HepG2 (cell line): ENCODE data around the gene SEMA3E. TPM values are rescaled to one million over a fixed set of nuclear protein-coding genes. Genes with fewer than 3 reads are reported as not detected.
A peak's percentile ranks its signal among the peaks of the same experiment; 100 is the strongest.
"Not testable (repeated sequence)": the region's sequence is repeated elsewhere in the genome, so short reads cannot be mapped to it uniquely, and the experiment has no call there.

Experiments used
- ATAC-seq: fragments of 200-7000 bp; cut with Tn5 transposase; 3 replicates; pipeline ENCODE4 v1.9.1; 2020; ENCODE audit warnings: mild to moderate bottlenecking, moderate library complexity
- BruUV-seq: library from RNA; stranded (reverse); fragments of 400-500 nt; replicated peaks from 2 replicates; lab custom pipeline; 2021; lab: Mats Ljungman, UMichigan
- CTCF ChIA-PET: fragments of 300-600 bp; formaldehyde crosslinking; extraction: SDS; loops from one replicate; lab custom pipeline; 2021; ENCODE audit warnings: low total read pairs, inconsistent platforms, low intra/inter-chr PET ratio; lab: Yijun Ruan, JAX
- POLR2A ChIA-PET: fragments of 350-600 bp; sonication (Branson Sonifier 250); formaldehyde crosslinking; loops from one replicate; lab custom pipeline; 2020; ENCODE audit warnings: antibody characterized with exemption, inconsistent platforms; lab: Yijun Ruan, JAX
- DNase-seq: peaks from one replicate; pipeline ENCODE4 v3.0.0-alpha.2; 2015; ENCODE audit warnings: low spot score
- FAIRE-seq: peaks from 3 replicates; lab custom pipeline; 2011; peaks lifted over from hg19 to GRCh38; lab: Jason Lieb, UNC
- H2AFZ ChIP-seq: one replicate; pipeline ENCODE4 v1.6.1; 2011; ENCODE audit warnings: low read length, inconsistent platforms
- H3K27ac ChIP-seq: fragments of 300-600 bp; 3 replicates; pipeline ENCODE4 v1.8.0; 2011; ENCODE audit warnings: mixed run types, mild to moderate bottlenecking, mixed read lengths, low read length, inconsistent platforms; ENCODE audit not compliant: insufficient read depth; ENCODE audit errors: extremely low read length
- H3K27me3 ChIP-seq, 2 experiments: fragments of 200-600 bp in 1 of 2; 2 replicates in 1 of 2; 3 replicates in 1 of 2; pipeline versions ENCODE4 v1.6.0 to v1.8.0; 2011; ENCODE audit warnings: low read length in 2 of 2, mild to moderate bottlenecking in 2 of 2, moderate library complexity in 2 of 2, inconsistent platforms in 1 of 2; ENCODE audit not compliant: insufficient read depth in 2 of 2, control insufficient read depth in 1 of 2
- H3K36me3 ChIP-seq, 2 experiments: fragments of 200-600 bp in 1 of 2; replicated peaks in 1 of 2; 2 replicates in 1 of 2; 3 replicates in 1 of 2; pipeline versions ENCODE4 v1.5.1 to v1.8.0; 2011; ENCODE audit warnings: low read length in 2 of 2, inconsistent platforms in 1 of 2; ENCODE audit not compliant: insufficient read depth in 2 of 2, control insufficient read depth in 1 of 2
- H3K4me1 ChIP-seq: 2 replicates; pipeline ENCODE4 v1.5.1; 2012; ENCODE audit warnings: low read length, inconsistent platforms; ENCODE audit not compliant: insufficient read depth
- H3K4me2 ChIP-seq: 2 replicates; pipeline ENCODE4 v1.6.0; 2011; ENCODE audit warnings: low read depth, low read length, inconsistent platforms
- H3K4me3 ChIP-seq, 3 experiments: fragments of 200-600 bp in 1 of 3; sonication (generic), shearing (Covaris generic) in 1 of 3; replicated peaks in 1 of 3; 2 replicates each; pipeline ENCODE4 v1.5.1; 2011 to 2016; ENCODE audit warnings: low read length in 3 of 3, inconsistent platforms in 2 of 3, low read depth in 2 of 3, mild to moderate bottlenecking in 2 of 3, control low read depth in 1 of 3, mixed read lengths in 1 of 3; ENCODE audit not compliant: insufficient read depth in 1 of 3
- H3K79me2 ChIP-seq: one replicate; pipeline ENCODE4 v1.6.1; 2011; ENCODE audit warnings: low read length, inconsistent platforms; ENCODE audit not compliant: insufficient read depth
- H3K9ac ChIP-seq: 2 replicates; pipeline ENCODE4 v1.6.0; 2011; ENCODE audit warnings: mild to moderate bottlenecking, low read depth, low read length, inconsistent platforms; ENCODE audit not compliant: insufficient read depth
- H3K9me3 ChIP-seq: 2 replicates; pipeline ENCODE4 v1.5.1; 2012; ENCODE audit warnings: mild to moderate bottlenecking, low read length
- H4K20me1 ChIP-seq: 2 replicates; pipeline ENCODE4 v1.6.0; 2011; ENCODE audit warnings: inconsistent platforms, mild to moderate bottlenecking, low read length, moderate library complexity; ENCODE audit not compliant: insufficient read depth
- FOSL2 ChIP-seq: sonication (generic); formaldehyde crosslinking; IDR thresholded peaks from 2 replicates; pipeline ENCODE4 v1.4.0; 2020; ENCODE audit warnings: missing genetic modification reagents
- PHF5A ChIP-seq: IDR thresholded peaks from one replicate; pipeline ENCODE4 v1.6.1; 2018; ENCODE audit warnings: low read depth, missing genetic modification reagents; ENCODE audit not compliant: unreplicated experiment
- WGBS: methylation state at CpG from one replicate; pipeline ENCODE4 v1.1.6; 2017; ENCODE audit warnings: low lambda C conversion rate; 5-methylcytosine and 5-hydroxymethylcytosine counted together
- in situ Hi-C: cut with HindIII; loops from 2 replicates; pipeline ENCODE4 v1.10.0; 2017; ENCODE audit warnings: low pct_unique_long_range_greater_than_20kb; ENCODE audit not compliant: extremely low pct_ligation_motif_present
- intact Hi-C: fragments of 100-400 bp; cut with micrococcal nuclease; formaldehyde crosslinking; loops from one replicate; pipeline ENCODE4 v1.10.0; 2022; ENCODE audit not compliant: unreplicated experiment
- polyA plus RNA-seq, 8 experiments: library from polyadenylated mRNA; depleted of rRNA in 3 of 8; stranded (reverse) in 7 of 8; unstranded in 1 of 8; fragments of >200 nt; fragmentation: Illumina TruSeq in 4 of 8; extraction: Trizol in 4 of 8; gene quantifications; 2 replicates each; pipeline versions ENCODE4 v1.2.1 to v1.2.3, GENCODE V29; 2011 to 2016; ENCODE audit warnings: low read depth in 4 of 8, missing spikeins in 1 of 8, mixed read lengths in 1 of 8; ENCODE audit not compliant: insufficient read depth in 1 of 8
- total RNA-seq, 5 experiments: library from RNA; depleted of rRNA; stranded (reverse); fragments of >200 nt; fragmentation: Illumina TruSeq; extraction: Trizol; gene quantifications; 2 replicates each; pipeline ENCODE4 v1.2.3, GENCODE V29; 2016; ENCODE audit warnings: low read depth in 1 of 5

The SEMA3E gene
- total and polyA plus RNA-seq, 2 of the 13 experiments (the other 11 are each of a cell fraction or from before 2014, with no cell fraction given): not detected

DNA sequence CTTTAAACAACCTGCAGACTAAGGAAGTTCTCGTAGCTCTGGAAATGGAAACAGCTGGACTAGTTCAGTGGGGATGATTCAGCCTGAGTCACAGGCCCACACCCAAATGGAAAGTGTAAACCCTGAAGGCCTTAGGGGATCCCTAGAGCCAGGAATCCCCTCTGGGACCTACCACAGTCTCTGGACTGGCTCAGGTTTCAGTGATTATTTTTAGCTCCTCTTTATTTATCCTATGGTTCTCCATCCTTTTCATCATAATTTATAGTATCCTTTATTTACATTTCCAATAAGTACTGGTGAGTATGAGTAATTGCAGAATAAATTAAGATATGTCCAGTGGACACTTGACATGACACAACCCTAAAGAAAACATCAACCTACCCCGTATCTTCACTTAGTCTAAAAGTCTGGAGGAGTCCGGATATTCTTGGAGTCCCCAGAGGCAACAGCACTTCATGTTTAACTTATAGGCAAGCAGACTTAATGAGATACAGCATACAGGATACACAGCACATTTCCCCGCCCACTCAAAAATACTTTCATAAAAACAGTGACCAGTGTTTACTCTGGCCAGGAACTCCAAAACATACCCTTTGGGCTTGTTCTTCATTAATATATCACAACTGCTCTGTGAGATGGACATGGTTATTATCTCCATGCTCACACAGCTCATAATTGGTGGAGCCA is 28.4 kb upstream of the SEMA3E start:
- no peaks in the 10 kb centered on the region for H3K27me3 ChIP-seq
- no TSS peak for BruUV-seq
- intact Hi-C loops: loop anchor here (5.0 kb wide), 1 partner anchor 530 kb away; no protein-coding TSS in a partner anchor
- H3K9me3 ChIP-seq: no peaks in the 10 kb centered on the region
- TF ChIP-seq PHF5A (no peak), FOSL2 (0 out of 2 replicates have a peak, but pooled peaks have one; percentile 12)
- TF ChIP-seq, all 625 proteins: peak for 1
- no peak for ATAC-seq
- in situ Hi-C loops: no loop called here
- Histone ChIP-seq H4K20me1 (no peaks in the 10 kb centered on the region), H3K4me1 (no peaks in the 10 kb centered on the region), H3K4me2 (no peak overlapping the region), H2AFZ (no peak overlapping the region), H3K4me3 (no peak overlapping the region), H3K79me2 (no peaks in the 10 kb centered on the region), H3K36me3 (no peaks in the 10 kb centered on the region), H3K27ac (no peak overlapping the region), H3K9ac (no peak overlapping the region)
- CTCF ChIA-PET: no interaction called here
- 3% methylated on average over 4 of the region's 4 CpGs for WGBS
- DNase-seq: no peak
- FAIRE-seq: no peak
- POLR2A ChIA-PET: no interaction called here

DNA sequence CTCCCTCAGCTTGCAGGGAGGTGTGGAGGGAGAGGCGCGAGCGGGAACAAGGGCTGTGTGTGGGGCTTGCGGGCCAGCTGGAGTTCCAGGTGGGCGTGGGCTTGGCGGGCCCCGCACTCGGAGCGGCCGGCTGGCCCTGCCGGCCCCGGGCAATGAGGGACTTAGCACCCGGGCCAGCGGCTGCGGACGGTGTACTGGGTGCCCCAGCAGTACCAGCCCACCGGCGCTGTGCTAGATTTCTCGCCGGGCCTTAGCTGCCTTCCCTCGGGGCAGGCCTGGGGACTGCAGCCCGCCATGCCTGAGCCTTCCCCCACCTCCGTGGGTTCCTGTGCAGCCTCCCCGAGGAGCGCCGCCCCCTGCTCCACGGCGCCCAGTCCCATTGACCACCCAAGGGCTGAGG is 24.4 kb upstream of the SEMA3E start:
- DNase-seq, H3K9ac ChIP-seq, H3K4me3 ChIP-seq, H3K9me3 ChIP-seq, H3K36me3 ChIP-seq, ATAC-seq, H3K27ac ChIP-seq, POLR2A ChIA-PET, H3K27me3 ChIP-seq, H4K20me1 ChIP-seq, H3K4me2 ChIP-seq, CTCF ChIA-PET, in situ Hi-C loops, intact Hi-C loops, BruUV-seq, FAIRE-seq, H2AFZ ChIP-seq, H3K79me2 ChIP-seq, H3K4me1 ChIP-seq: not testable (repeated sequence)
- WGBS: no CpG with 5 or more reads among the region's 28 CpGs
